Measurements from ENCODE around the gene GRIK1.

GRIK1 gene

GRCh38 chr21:29684106-29684505 lies 255.7 kb downstream of the GRIK1 start:
- no peaks in the 10 kb centered on the region for H3K36me3 Mint-ChIP-seq (ENCODE audit: low read depth)
- no peak for TF ChIP-seq CTCF (IDR thresholded peaks at IDR 0.05; ENCODE audit: unreplicated experiment in 3 of 3)
- peaks cover 2% of the 10 kb centered on the region for H3K9me3 Mint-ChIP-seq
- H3K4me3 Mint-ChIP-seq: no peak overlapping the region
- no peaks in the 10 kb centered on the region for H3K4me1 Mint-ChIP-seq
- H3K27ac Mint-ChIP-seq: no peak overlapping the region
- no peaks in the 10 kb centered on the region for H3K27me3 Mint-ChIP-seq (ENCODE audit: low read depth)

- Mint-ChIP-seq H3K27me3 (ENCODE audit: low read depth) (no peaks in the 10 kb centered on the region), H3K27ac (no peak overlapping the region), H3K9me3 (peaks cover 2% of the 10 kb centered on the region), H3K4me3 (no peak overlapping the region), H3K4me1 (no peaks in the 10 kb centered on the region), H3K36me3 (ENCODE audit: low read depth) (no peaks in the 10 kb centered on the region)
- no peak for TF ChIP-seq CTCF (IDR thresholded peaks at IDR 0.05; ENCODE audit: unreplicated experiment in 3 of 3)
Observed at GRCh38 chr21:29682800-29683199, 257.0 kb downstream of the GRIK1 start.

GRCh38 chr21:29680273-29680672 lies 259.5 kb downstream of the GRIK1 start:
- H3K36me3 Mint-ChIP-seq (ENCODE audit: low read depth): no peaks in the 10 kb centered on the region
- TF ChIP-seq CTCF (IDR thresholded peaks at IDR 0.05; ENCODE audit: unreplicated experiment in 3 of 3): no peak
- H3K4me1 Mint-ChIP-seq: no peaks in the 10 kb centered on the region
- H3K27me3 Mint-ChIP-seq (ENCODE audit: low read depth): no peaks in the 10 kb centered on the region
- peaks cover 2% of the 10 kb centered on the region for H3K9me3 Mint-ChIP-seq
- no peak overlapping the region for H3K4me3 Mint-ChIP-seq
- H3K27ac Mint-ChIP-seq: no peak overlapping the region

GRCh38 chr21:29678626-29679025 lies 261.2 kb downstream of the GRIK1 start:
- Mint-ChIP-seq H3K27me3 (ENCODE audit: low read depth) (no peaks in the 10 kb centered on the region), H3K27ac (no peak overlapping the region), H3K4me1 (no peaks in the 10 kb centered on the region), H3K36me3 (ENCODE audit: low read depth) (no peaks in the 10 kb centered on the region), H3K9me3 (peaks cover 2% of the 10 kb centered on the region), H3K4me3 (no peak overlapping the region)
- no peak for TF ChIP-seq CTCF (IDR thresholded peaks at IDR 0.05; ENCODE audit: unreplicated experiment in 3 of 3)

- no peak overlapping the region for H3K4me3 Mint-ChIP-seq
- TF ChIP-seq CTCF (IDR thresholded peaks at IDR 0.05; ENCODE audit: unreplicated experiment in 3 of 3): no peak
- no peaks in the 10 kb centered on the region for H3K9me3 Mint-ChIP-seq
- H3K36me3 Mint-ChIP-seq (ENCODE audit: low read depth): no peaks in the 10 kb centered on the region
- H3K27ac Mint-ChIP-seq: peak overlapping the region in 1 of 3 experiments; percentile 10
- no peaks in the 10 kb centered on the region for H3K27me3 Mint-ChIP-seq (ENCODE audit: low read depth)
- no peaks in the 10 kb centered on the region for H3K4me1 Mint-ChIP-seq
Observed at GRCh38 chr21:29677326-29677725, 262.5 kb downstream of the GRIK1 start.

GRCh38 chr21:29676395-29676794 lies 263.4 kb downstream of the GRIK1 start:
- Mint-ChIP-seq H3K27me3 (ENCODE audit: low read depth) (no peaks in the 10 kb centered on the region), H3K4me1 (no peaks in the 10 kb centered on the region), H3K9me3 (no peaks in the 10 kb centered on the region), H3K27ac (no peak overlapping the region), H3K4me3 (no peak overlapping the region), H3K36me3 (ENCODE audit: low read depth) (no peaks in the 10 kb centered on the region)
- no peak for TF ChIP-seq CTCF (IDR thresholded peaks at IDR 0.05; ENCODE audit: unreplicated experiment in 3 of 3)

Measured in nephron (organoid).